Sigmoid colon (tissue), 4 donors: ENCODE data around the gene DUSP28.

Source experiments
- EP300 ChIP-seq, 4 donors: sonication (generic); formaldehyde crosslinking; IDR thresholded peaks; one replicate each; pipeline ENCODE4 v1.6.1; 2017; ENCODE audit warnings: antibody characterized with exemption in 4 of 4
- POLR2A ChIP-seq, 2 donors: fragments of 450-650 bp; IDR thresholded peaks; one replicate each; pipeline ENCODE4 v1.6.1; 2016; ENCODE audit warnings: antibody characterized with exemption in 2 of 2, mild to moderate bottlenecking in 2 of 2, moderate library complexity in 2 of 2
- TF ChIP-seq, protein P1 (sequence below), 4 experiments: fragments of 450-650 bp in 3 of 4; fragments of 200-600 bp in 1 of 4; IDR thresholded peaks; one replicate each; pipeline ENCODE4 v1.5.1; 2016 to 2019; ENCODE audit warnings: antibody characterized with exemption in 4 of 4, mild to moderate bottlenecking in 3 of 4, moderate library complexity in 2 of 4

DNA sequence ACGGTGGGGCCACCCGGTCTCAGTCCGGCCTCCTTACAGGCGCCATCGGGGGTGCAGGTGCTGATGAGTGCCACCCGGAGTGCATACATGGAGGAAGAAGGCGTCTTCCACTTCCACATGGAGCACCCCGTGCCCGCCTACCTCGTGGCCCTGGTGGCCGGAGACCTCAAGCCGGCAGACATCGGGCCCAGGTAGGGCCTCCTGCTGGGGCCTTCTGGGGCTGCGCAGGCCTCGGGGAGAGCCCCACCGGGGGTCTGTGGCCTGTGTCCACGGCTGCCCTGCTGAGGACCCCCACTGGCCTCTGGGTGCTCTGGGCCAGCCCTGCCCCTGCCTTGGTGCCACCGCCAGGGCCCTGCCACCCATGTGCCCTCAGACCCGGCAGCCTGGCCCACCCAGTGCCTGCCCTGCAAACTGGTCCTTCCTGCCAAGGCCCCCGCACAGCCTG, 12.9 kb downstream of the DUSP28 start:
- TF ChIP-seq, protein P1, sequence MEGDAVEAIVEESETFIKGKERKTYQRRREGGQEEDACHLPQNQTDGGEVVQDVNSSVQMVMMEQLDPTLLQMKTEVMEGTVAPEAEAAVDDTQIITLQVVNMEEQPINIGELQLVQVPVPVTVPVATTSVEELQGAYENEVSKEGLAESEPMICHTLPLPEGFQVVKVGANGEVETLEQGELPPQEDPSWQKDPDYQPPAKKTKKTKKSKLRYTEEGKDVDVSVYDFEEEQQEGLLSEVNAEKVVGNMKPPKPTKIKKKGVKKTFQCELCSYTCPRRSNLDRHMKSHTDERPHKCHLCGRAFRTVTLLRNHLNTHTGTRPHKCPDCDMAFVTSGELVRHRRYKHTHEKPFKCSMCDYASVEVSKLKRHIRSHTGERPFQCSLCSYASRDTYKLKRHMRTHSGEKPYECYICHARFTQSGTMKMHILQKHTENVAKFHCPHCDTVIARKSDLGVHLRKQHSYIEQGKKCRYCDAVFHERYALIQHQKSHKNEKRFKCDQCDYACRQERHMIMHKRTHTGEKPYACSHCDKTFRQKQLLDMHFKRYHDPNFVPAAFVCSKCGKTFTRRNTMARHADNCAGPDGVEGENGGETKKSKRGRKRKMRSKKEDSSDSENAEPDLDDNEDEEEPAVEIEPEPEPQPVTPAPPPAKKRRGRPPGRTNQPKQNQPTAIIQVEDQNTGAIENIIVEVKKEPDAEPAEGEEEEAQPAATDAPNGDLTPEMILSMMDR (IDR thresholded peaks at IDR 0.05), result no peak
- TF ChIP-seq POLR2A (IDR thresholded peaks at IDR 0.05), result no peak
- no peak for TF ChIP-seq EP300 (IDR thresholded peaks at IDR 0.05)
